Measurements from ENCODE around the gene MCC.

The MCC gene

DNA sequence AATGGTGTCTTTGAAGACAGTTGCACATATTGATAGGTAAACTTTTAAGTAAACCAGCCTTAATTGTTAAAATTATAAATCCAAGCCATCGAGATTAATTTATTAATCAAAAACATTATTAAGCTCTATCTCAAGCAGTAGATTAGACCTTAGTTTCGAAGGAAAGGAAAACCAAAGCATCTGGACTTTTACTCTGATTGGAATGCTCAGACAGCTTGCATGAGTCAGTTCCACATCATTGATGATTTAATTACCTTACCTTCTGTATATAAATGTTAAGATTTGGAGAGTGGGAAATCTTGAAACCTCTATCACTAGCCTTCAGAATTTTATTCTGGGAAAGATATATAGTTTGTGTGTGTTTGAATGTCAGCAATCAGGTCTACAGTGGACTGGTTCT is 487.8 kb downstream of the MCC start:
- DNase-seq: no peak

DNA sequence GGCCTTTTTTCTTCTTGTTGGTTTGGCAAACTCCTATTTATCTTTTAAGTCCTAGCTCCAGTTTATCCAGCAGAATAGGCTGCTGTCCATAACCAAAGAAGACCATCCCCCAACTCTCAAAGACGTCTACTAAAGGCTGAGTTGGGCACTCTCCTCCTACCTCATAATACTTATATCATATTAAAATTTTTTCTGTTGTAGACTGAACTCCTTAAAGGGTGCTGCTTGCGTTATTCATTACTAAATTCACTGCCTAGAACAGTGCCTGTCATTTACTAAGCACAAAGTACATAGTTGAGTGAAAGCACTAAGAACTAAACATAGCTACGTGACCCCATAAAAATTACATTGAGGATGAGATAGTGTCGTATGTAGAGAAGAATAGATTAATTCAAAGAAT is 490.0 kb downstream of the MCC start:
- DNase-seq: no peak

DNA sequence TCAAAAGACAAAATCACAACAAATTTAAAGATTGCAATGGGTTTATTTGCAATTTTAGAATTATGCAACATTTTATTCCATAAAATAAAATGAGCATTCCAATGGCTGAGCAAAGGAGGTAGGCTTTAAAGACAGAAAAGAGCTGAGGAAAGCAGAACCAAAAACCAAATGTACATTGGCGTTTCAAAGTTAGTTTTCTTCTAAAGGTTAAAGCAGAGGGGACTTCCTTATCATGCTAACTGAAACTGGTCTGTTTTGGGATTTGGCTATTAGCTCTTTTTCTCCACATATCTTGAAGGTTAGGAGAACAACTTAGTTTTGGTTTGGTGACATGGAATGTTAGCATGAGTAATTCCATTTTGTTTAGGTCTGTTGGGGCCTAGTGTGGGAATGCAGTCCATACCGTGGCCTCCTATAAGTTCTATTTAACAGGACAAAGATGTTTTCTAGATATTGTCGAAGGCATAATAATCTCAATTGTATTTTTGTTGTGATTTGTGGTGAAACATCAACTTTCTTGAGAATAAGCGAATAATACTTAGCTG is 491.4 kb downstream of the MCC start:
- no peak for DNase-seq

DNA sequence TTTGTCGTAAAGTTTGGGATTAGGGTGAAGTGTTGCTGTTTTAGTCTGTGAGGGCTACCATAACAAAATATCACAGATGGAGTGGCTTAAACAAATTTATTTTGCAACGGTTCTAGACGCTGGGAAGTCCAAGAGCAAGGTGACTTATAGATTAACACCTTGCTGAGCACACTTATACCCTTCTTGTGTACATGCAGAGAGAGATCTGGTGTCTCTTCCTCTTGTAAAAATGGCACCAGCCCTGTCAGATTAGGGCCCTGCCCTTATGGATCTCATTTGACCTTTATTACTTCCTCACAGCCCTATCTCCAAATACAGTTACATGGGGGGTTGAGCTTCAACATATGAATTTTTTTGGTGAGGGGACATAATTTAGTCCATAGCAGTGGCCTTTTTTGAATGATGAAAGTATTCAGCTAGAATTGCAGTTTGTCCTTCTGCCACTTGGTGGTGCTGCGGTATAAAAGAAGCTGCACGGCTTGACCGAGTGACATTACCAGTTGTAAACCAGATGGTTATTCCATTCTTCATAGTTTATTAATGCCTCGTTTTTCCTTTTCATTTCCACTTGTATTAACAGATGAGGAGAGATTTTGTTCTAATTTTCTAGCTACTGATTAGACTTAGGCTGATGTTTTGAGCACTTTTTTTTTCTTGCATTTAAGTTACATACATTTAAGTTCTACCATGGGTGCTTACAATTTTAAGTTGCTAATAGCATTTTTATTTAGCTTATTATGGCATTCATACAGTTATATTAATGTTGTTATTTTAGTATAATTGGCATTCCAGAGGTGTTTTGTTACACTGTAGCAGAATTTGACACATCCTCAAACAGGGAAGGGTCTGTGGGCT is 492.3 kb downstream of the MCC start:
- peak; percentile 82 for DNase-seq

DNA sequence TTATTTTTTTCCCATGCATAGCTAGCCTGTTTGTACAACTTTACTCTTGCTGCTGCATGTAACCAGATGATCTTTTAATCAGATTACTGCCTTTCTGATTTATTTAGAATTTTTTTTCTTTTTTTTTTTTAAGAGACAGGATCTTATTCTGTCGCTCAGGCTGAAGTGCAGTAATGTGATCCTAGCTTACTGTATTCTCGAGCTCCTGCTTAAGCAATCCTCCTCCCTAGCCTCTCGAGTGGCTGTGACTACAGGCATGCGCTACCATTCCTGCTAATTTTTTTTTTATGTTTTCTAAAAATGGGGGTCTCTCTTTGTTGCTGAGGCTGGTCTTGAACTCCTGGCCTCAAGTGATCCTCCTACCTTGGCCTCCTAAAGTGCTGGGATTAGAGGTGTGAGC is 502.0 kb downstream of the MCC start:
- DNase-seq: no peak

DNA sequence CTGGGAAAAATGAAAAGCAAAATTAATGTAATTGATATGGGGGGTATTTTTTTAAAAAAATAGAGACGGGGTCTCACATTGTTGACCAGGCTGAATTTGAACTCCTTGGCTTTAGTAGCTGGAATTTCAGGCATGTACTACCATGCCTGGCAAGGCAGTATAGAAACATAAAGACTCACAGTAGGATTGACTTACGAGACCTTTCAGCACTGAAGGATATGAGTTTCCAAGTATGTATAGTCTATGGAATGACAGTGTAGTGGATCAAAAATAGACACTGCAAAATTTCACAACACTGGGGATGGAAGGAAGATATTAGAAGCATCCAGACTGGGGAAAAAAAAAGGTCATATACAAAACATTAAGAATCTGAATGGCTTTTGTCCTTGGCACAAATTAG is 504.9 kb downstream of the MCC start:
- DNase-seq: no peak

DNA sequence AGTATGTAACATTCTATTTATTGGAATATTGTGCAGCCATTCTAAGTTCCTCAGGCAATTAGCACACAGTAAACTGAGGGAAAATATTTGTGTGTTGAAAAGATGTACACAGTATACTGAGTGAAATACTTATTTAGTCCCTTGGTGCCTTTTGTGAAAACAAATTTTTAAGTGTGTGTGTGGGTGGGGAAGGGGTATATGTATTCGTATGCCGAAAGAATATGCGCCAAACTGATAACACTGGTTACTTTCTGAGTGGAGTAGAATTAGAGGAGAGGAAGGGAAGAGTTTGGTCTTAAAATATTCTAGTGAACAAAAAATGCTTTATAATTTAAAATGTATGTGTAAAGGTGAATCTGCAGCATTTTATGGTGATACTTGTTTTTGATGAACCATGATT is 508.5 kb downstream of the MCC start:
- DNase-seq: no peak

DNA sequence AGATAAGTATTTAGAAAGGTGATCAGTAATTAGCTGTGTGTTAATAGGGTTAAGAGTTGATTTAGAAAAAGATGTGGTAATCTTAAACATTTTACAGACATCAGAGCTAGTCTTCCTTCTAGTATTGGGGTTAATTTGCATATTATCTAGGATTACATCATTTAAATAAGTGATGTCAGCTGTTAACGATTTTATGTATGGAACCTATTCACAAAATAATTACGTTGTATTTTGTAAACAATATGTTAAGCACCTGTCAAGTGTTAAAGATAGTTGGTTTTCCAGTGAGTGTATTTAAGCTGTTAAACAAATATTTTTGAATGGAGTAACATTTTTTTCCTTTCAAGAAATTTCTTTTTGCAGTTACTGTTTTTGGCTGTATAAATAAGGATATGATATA is 509.4 kb downstream of the MCC start:
- no peak for DNase-seq

DNA sequence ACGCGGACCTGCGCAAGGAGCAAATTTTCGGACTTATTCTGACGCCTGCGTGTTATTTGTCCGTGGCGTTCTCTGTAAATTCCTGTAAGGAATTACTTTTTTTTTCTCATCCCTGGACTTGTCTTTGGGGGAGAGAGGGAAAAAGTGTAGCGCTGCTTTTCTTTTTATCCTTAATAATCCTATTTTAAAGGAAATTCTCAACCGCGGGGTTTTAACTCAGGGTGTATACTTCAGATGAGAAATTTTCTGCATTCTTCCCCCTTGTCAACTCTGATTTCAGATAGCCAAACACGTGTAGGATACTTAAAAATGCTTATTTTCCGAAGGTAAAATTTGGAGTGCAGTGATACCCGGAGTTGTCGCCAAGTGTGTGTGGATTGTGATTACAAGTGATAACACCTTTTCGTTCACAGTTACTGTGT is 510.8 kb downstream of the MCC start:
- DNase-seq: no peak

DNA sequence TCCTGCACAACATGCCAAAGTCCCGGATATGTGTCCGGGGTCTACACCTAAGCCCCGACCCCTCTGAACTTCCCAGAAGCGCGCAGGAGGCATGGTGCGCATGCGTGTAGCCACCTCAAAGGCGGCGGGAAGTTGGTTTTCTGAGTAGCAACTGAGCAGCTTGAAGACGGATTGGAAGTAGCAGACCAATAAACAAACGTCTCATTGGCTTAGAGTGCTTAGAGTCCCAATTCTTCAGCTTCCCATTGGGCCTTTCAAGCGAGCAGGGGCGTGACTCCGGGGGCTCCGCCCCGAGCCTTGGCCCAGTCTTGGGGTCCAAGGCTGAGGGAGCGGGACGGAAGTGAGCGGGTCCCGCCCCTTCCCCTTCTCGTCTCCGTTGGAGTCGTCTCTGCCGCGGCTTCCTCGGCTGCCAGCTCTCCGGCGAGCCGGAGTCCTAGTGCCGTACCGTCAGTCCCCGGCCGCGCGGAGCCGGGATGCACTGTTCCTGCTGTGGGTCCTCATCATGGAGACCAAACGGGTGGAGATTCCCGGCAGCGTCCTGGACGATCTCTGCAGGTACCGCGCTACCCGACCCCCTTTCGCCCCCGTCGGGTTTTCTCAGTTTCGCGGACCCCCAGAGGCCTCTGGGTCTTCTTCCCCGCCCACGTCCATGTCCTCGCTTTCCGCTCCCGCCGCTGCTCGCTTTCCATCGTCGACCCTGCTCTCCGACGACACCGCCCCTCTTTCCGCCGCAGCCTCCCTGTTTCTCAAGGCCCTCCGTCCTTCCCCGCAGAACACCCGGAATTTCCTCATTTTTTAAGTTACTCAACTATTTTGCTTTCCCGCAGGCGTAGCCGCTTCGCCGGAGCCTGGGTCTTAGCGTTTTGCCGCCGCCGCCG is 511.6 kb downstream of the MCC start, which contains the start of gene DCP2:
TSS of gene DCP2 (plus strand) at position 367 of the 878 bp plus-strand sequence. CDS start at position 503, 136 bp downstream.
- DNase-seq: peak; percentile 98

DNA sequence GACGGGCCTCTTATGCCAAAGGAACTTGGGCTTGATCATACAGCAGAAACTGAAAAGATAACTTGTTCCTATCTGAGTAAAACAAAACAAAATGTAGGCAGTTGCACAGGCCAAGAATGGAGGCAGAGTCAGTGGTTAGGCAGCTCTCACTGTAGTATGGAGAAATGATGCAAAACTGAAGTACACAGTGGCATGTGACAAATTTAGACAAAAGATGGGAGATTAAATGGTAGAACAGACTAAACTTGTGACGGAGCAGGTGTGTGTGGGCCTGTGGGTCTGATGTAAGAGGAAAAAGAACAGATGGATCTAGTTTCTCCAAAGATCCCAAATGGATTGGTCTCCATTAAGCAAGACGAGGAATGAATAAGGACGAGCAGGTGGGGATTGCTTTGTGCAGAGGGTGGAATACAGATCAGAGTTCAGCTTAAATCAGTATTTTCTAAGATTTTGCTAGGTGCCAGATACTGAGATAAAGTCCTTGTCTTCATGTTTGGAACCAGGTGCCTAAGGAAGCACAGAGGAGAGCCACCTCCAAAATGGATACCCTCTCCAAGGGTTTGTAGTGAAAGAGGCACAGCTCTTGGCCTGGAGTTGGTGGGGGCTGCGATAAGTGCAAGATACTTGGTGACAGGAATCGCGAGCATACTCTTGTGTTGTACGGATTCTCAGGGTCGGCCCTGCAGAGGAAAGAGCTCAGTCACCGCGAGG is 512.4 kb downstream of the MCC start:
- no peak for DNase-seq

DNA sequence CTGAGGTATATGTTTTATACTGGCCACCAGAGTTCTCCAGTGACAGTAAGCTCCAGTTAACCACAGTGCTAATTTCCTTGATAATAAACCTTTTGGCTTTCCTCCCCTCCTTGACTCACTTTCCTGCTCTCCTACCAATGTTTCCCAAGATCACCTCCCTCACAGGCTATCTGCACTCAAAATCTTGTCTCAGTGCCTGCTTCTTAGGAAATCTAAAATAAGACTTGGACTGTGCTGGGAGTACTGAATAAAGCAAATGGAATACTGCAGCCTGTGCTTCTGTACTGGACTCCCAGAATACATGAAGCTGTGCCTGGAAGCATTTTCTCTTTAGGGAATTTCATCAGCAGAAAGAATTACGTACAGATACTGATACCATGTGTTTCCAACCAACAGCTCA is 513.4 kb downstream of the MCC start:
- no peak for DNase-seq

DNA sequence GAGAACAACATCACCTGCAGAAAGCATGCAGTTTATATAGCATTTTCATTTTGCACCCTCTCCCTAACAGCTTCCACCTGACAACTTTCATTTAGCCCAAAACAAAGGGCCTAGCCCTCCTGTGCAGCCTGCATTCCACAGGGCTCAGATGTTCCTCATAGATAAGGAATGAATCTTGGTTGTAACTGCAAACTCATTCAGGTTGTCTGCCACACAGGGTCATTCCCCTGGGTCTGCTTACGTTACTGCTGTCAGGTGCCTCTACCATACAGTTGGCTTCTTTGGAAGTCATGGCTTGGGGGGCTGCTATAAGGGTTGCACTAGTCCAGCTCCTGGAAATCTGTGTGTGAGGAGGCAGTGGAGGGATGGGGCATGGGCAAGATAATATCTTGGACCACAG is 514.3 kb downstream of the MCC start:
- no peak for DNase-seq

DNA sequence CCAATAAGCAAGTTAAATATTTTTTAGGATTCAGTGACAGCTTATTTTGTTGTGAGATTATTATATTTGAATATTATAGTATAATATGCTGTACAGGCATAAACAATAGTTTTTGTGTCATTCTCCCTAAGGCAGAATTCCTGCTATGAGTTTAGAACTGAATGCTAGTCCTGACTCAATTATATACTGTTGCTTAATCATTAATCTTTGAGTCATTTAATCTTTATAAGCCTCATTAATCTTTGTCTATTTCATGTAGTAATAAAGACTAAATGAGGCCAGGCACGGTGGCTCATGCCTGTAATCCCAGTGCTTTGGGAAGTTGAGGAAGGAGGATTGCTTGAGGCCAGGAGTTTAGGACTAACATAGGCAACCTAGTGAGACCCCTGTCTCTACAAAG is 515.2 kb downstream of the MCC start:
- no peak for DNase-seq

All from CD4-positive, alpha-beta T cell treated with Interleukin-10 for 1 hour (primary cell).